ENCODE results near the gene MGAT5.

Gene MGAT5

DNA sequence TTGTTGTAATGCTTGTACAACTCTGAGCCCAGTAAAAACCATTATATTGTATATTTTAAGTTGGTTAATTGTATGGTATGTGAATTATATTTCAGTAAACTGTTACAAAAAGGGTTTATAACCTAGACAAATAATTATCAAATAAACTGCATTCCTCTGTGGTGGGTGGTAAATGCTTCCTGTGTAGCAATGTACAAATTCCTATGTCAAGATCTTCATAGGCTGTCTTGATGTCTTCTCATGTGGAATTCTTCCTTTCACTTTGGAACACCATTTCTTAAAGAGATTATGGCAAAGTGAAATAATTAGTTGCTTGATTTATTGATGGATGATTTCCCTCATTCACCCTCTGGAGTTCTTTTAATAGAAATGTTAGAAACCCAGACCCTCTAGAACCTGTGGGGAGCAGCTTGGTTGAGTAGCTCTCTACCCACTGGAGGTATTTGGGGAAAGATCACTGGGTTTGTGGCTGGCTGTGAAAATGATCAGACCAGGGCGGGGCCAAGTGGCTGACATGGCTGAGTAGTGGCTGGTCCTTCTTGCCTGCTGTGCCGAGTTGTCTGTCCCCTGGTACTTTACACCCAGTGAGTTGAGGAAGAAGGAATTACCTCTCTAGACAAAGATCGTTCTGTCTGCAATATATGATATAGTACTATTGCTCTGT, 22.4 kb upstream of the MGAT5 start:
- no peak for DNase-seq (ENCODE audit: low spot score)

DNA sequence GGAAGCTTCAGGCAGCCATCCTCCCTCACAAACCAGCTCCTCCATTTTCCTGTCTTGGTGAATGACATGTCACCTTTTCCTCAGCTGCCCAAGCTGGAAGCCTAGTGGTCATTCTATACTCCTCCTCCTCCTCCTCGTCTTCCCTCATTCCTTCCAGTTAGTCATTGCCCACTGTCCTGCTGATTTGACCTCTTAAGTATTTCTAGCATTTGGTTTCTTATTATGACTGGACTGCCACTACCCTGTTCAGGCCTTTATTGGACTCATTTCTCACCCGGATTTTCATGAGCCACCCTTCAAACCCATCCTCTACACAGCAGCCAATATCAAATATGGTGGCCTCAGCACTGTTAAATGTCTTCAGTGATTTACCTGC, 21.9 kb upstream of the MGAT5 start:
- no peak for DNase-seq (ENCODE audit: low spot score)

DNA sequence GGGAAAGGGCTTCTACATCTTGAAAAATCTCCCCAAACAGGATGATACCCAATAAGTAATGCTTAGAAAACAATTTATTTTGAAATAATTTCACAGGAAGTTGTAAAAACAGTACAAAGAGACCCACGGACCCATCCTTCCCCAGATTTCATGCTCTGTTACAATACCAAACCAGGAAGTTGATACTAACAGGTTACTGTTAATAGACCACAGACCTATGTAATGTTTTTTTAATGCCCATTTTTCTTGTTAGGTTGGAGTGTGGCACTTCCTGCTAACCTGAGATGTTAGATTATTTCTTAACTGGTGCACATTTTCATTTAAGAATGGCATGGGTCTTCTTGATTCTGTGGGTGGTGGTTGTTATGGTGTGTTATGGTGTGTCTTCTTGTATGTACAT, 21.4 kb upstream of the MGAT5 start:
- no peak for DNase-seq (ENCODE audit: low spot score)

DNA sequence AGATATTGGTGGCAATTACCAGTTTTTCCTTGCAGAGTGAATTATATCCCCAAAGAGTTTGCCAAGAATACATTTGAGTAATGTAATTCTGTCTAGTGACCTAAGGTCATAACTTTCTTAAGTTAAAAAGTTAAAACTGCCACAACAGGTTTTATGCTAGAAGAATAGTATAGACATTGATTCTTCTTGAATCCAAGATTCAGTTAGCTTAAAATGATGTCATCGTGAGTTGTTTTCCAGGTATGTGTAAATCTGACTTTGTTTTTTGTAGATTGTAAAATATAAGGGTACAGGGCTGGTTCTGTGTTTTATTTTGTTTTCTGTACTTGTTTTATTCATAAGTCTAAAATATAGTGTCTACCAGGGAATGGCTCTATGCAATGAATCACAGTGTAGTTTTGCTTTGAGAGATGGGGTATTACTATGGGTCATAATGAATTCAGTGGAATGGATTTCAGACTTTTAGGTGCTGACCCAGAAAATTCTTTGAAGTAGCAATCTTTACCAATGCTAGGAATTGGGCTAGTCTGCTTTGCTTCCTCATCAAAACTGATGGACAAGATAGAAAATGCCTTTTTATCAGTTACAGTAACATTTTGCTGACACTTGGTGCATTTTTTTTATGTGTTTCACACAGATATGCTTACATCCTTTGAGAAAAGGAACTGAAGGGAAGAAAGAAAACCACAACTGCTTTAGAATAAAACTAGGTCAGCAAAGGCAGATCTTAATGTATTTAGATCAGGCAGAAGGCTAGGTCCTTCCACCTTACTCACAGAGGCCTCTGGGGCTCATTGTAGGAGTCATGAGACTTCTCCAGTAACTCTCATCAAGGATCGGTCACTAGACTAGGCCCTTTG, 20.8 kb upstream of the MGAT5 start:
- no peak for DNase-seq (ENCODE audit: low spot score)

DNA sequence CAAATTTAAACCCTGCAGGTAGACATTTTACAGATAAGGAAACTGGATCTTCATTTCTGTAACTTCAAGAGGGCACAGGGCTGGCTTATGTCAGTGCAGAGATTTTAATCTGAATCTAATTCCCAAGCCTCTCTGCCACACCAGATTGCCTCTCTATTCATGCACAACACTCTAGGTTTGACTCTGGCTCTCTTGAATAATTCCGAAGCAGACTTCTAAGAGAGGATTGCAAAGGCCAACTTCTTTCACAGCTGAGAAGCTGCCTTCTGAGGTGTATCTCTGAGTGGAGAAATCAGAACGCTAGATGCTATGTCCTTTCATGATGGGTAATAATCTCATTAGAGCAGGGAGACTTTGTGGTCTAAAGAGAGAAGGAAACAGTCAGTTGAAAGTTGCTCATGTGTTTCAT, 20.1 kb upstream of the MGAT5 start:
- no peak for DNase-seq (ENCODE audit: low spot score)

DNA sequence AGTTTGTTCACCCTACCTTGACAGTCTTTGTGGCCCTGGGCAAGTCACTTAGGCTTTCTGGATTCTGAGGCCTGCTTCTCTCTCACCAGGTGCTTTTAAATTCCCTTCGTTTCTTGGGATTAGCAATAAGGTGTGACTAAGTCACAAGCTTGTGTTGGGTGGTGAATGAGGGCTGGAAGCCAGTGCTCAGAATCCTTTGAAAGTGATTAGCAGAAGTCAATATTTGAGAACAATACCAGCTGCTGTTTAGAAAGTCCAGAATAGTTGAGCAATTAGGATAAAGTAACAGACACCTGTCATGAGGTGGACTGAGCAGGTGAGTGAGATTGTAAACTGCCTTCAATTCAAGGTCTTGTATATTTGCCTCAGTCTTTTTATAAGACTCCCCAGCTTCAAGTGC, 19.3 kb upstream of the MGAT5 start:
- no peak for DNase-seq (ENCODE audit: low spot score)

DNA sequence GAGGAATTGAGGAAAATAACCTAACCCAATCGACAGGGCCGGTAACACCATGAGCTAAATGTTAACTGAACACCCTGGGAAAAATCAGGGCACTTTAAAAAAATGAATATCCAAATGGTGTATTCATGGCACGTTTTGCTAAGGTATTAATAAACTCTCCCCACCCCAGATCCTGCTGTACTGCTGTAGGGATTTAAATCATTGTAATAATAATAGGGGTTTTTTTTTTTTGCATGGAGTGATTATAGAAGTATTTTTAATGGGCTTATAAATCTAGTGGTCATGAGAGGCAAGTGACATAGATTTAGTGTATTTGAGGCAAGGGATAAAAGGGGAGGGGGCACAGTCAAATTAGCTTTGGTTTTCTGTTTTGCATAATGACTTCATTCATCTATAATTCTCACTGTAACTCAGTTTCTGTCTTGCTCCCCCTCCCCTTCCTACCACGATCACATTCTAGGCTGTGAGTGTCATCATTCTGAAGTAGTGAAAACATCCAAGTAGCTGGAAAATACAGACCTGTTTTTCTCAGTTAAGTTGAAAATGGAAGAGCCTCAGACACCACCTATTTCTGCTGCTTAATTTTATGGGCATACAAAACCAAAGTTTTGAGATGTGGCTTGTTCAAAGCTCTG, 18.2 kb upstream of the MGAT5 start:
- DNase-seq (ENCODE audit: low spot score), result no peak

DNA sequence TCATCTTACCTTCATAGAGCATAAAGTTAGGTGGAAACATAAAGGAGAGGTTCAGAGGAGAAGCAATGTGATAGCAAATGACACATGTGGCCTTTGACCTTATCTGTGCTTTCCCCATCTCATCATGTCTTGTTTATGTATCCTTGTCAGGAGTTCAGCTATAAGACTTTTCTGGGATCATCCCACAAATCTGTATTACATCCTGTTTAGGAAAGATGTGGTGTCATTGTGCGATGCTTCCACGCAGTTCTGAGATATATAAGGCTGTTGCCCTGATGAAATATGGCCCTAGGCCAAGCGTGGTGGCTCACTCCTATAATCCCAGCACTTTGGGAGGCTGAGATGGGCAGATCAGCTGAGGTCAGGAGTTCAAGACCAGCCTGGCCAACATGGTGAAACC, 15.5 kb upstream of the MGAT5 start:
- DNase-seq (ENCODE audit: low spot score), result no peak

DNA sequence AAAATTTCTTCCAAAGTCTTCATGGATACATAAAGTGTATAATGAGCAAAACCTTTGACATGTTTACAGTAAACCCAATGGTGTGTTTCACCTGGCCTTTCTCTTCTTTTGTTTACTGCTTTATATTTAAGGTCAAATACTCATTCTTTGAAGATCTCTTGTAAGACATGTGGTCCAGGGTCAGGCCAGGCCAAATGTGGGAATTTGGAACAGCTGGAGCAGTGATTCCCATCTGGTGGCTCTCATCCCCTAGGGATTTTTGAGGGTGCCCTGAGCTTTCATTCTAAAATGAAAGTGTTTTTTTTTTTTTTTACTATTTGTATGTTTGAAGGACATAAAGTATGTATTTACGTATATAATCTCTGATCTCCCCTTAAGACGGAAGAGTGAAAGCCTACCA, 13.8 kb upstream of the MGAT5 start:
- no peak for DNase-seq (ENCODE audit: low spot score)

DNA sequence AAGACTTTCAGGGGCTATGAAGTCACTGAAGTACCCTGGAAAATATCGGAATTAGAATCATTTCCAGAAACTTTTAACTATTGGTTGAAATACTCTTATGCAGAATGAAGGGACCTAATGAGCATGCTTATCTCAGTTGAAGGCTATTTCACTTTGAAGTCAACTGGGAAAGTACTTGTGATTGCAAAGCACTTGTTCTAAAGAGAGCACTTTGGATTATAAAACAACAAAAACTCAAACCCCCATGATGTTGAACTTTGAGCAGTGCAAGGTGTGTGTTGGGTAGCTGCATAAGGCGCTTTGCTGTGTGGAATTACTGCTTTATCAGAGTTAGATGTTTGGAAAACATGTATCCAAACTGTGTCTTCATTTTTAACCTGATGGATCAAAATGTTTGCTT, 12.0 kb upstream of the MGAT5 start:
- DNase-seq (ENCODE audit: low spot score), result no peak

DNA sequence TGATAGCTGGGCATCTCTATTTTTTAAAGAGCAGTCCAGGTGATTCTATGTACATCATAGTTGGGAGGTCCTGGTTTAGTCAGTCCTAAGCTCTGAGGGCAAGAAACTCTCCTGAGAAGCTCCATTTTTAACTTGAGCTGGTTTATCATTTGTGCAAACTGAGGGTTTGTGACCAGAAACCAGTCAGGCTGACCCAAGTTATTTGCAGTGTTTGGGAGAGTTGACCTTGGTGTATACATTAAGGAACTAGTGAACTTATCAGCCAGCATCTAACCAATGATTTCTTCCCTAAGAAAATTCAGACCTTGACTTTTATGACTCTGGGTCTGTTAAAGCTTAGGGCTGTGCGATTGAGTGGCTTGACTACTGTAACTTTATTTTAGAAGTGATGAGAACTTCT, 10.6 kb upstream of the MGAT5 start:
- DNase-seq (ENCODE audit: low spot score), result no peak

DNA sequence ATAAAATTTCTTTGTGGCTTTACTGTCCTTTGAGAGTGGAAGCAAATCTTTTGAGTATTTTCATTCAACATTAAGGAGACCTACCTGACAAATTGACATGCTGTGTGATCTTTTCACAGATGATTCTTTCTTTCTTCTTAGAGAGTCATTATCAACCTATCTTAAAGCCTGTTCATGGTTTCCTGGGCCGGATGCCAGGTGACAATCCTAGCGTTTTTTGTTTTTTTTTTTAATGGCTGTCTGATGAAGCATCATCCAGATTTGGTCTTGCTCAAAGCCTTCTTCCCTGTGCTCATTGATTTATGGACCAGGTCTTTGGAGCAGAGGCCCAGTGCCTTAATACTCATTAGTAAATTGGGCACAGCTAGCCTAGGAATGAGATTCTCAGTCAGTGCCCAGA, 9.8 kb upstream of the MGAT5 start:
- no peak for DNase-seq (ENCODE audit: low spot score)

DNA sequence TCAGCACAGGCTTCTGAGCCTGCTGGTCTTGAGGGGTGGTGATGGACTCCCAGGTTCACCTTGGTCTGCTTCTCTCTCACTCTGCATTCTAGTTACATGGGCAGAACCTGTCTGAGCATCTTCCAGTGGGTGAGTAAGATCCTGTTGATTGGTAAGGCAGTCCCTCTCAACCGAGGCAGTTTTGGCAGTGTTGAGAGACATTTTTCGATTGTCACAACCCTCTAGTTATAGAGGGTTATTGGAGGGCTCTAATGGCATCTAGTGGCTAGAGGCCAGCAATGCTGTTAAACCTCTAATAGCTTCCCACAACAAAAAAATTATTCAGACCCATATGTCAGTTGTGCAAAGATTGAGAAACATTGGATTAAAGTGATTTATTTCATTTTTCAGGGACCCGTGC, 9.3 kb upstream of the MGAT5 start:
- no peak for DNase-seq (ENCODE audit: low spot score)

DNA sequence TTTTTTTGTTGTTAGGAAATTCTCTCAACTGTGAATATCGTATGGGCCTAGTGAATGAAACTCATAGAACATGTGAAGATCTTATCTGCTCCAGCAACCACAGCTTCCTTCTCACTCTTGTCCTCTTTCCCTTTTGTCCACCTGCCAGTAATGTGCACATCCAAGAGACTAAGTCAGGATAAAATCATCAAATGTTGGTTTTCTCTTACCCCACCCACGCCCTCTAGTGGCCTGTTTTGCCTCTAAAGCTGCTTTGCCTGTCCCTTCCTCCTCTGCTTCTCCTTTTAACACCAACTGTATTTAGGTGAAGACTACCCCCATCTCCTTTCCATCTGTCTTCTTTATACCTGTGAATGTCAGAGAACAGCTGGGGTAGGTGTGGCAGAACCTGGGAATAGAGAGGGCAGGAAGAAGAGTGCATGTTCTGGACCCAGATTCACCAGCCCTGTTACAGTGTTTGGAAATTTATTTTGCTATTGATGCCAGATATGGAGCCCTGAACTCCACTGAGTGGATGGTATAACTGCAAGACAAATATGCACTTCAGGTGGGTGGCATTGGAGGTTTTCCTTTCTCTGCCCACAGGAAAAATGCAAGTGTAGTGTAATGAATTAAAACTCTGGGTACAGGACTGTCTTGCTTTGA, 8.4 kb upstream of the MGAT5 start:
- DNase-seq (ENCODE audit: low spot score), result no peak

DNA sequence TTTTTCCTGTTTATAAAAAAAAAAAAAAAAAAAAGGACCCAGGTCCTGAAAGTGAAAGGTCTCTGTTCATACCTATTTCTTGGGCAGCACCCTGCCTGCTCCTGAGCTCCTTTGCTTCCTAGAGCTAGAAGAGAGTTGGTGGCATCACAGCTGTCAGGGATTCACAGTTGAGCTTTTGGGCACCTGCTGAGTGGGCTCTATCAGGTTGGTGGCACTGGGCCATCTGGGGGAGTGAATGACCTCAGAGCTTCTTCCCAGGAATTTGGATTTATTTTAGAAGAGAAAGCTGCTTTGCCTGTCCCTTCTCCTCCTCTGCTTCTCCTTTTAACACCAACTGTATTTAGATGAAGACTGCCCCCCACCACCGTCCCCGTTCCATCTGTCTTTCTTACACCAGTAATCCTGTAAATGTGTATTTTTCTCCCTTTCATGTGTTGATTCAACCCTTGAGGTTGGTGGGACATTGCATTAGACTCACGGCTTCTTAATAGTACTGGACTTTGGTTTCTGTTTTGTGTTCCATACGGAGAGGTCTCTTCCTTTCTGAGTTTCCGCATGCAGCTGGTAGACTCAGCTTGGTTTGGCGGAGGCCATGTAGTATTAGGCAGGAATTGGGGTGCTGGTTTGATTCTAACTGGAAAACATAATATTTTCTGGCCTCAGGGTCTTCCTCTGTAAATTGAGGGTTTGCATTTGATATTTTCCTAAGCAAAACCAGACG, 7.6 kb upstream of the MGAT5 start:
- no peak for DNase-seq (ENCODE audit: low spot score)

DNA sequence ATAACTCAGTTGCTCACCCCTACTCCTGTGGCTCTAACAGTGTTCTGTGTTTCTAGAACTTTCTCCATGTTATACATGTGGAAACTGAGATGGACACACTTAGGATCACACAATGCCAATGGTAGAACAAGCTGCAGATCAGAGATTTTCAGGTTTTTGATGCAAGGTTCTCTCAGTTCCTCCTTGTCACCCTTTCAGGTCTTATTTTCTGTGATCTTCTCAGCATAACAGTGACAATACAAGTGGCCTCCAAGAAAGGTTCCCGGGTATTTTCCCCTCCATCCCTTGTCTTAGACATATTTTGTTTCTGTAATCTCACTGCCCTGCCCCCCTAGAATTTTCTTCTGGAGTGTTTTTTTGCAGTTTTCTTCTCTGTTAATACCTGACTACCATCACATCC, 6.2 kb upstream of the MGAT5 start:
- no peak for DNase-seq (ENCODE audit: low spot score)

DNA sequence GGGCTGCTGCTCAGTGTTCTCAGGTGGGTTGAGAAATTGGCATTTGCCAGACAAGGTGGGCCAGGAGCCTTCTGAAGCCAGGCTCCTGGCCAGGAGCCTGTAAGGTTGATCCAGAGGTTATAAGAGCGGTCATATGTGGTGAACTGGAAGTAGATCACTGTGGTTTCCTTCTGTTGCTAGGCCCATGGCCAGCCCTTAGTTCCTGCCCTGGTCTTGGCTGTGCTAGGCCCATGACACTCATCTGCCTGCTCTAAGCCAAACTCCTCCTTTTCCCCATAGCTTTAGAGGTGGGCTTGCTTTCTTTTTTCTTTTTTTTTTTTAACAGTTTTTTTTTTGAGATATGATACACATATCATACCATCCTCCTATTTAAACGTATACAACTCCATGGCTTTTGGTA, 5.0 kb upstream of the MGAT5 start:
- DNase-seq (ENCODE audit: low spot score), result no peak

DNA sequence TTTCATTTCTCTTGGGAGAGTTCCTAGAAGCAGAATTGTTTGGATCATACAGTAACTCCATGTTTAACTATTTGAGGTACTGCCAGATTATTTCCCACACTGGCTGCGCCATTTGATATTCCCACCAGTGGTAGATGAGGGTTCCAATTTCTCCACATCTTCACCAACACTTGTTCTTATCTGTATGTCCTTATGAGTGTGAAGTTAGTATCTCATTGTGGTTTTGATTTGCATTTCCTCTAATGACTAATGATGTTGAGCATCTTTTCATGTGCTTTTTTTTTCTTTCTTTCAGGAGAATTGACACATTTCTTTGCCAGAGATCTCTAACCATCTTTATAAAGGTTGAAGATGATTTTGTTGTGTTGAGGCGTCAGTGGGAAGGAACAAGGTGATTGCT, 4.1 kb upstream of the MGAT5 start:
- no peak for DNase-seq (ENCODE audit: low spot score)

DNA sequence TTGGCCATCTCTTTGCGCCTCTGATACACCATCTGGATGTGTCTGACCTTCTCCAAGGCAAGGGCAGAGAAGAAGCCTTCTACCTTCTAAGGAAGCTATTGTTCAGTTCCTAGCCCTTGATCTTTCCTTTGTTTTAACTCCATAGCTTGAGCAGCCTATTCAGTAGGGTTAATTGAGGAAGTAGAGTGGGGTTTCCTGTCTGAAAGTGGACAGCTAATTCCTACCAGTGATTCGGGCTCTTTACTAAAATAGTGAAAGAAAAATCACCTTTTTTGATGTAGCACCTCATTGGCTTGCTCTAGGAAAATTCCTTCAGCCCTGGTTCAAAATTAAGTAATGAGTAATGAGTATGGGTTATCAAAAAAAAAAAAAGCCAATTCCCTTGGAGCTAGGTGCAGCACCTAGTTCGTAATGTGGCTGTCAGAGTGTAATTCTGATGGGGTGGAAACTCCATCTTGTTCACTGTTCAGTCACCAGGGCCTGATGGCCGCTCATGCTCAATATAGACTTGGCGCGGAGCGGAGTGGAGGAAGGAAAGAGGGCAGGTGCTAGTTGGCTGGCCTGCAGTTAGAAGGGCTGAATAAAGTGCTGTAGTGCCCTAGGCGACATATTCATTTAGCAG, 2.9 kb upstream of the MGAT5 start:
- DNase-seq (ENCODE audit: low spot score), result no peak

DNA sequence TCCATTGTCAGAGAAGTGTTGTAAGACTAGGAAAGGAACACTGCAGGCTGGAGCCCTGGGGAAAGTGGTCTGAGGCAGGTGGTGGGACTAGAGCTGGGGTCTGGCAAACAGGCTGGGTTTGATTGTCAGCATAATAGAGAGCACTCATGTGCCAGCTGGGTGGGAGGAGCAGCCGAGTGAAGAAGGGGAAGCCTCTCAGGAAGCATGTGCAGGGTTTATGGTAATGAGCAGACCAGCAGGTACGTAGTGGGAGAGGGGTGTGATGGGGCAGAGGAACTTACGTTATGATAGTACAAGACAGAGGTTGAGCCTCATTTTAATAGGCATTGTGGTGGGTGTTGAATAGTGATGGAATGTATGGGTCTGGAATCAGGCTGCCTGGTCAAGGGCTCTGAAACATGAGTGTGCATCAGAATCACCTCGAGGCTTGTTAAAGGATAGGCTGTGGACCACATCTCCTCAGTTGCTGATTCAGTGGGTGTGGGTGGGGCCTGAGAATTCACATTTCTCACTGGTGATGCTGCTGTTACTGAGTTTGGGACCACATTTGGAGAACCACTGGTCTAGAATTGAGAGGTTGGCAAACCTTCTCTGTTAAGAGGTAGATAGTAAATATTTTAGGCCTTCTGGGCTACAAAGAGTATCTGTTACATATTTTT, 1.7 kb upstream of the MGAT5 start:
- DNase-seq (ENCODE audit: low spot score), result no peak

DNA sequence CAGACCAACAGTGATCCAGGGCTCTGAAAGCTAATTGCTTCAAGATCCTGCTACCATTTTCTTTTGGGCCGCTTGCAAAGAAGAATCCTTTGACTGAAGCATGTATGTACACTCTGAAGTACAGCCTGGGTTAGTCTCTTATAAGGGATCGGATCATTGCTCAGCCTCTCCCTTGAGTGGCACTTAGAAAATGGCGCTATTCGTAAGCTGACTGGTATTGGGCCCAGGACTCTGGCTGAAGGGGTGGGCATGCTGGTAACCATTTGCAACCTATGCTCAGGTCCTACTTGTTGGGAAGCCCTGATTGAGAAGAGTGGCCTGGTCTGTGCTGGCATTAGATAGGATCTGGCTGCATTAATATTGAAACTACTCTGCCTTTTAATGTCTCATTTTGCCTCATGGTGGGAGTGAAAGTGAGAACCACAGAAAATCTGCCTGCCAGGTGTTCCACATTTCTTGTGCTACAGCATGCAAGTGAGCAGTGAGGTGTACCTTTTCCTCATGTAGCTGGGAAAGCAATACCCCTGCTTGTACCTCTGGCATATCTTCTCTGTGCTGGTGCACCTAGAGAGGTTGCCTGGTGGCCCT, 661 bp upstream of the MGAT5 start:
- DNase-seq (ENCODE audit: low spot score), result no peak

Measured in left forelimb (tissue), 1 donor.